Melanocyte of skin (primary cell): ENCODE results near the gene PDSS1. TPM values are rescaled to one million over a fixed set of nuclear protein-coding genes. Genes with fewer than 3 reads are reported as not detected.

Source experiments
- small RNA-seq, 2 donors: library from RNA; depleted of rRNA; stranded (forward); fragments of <200 nt; gene quantifications; one replicate each; pipeline ENCODE3, GENCODE V24; 2012
- total RNA-seq, 2 donors: library from RNA; depleted of rRNA; stranded (reverse); fragments of >200 nt; gene quantifications; 2 replicates each; pipeline ENCODE4 v1.2.3, GENCODE V29; 2012

PDSS1 gene
- total RNA-seq = 10 to 100 TPM in 1 of 2 donors, 1 to 10 TPM in 1; 8.6 to 17.6 TPM

GRCh38 chr10:26697163-26697921 lies at the start of gene PDSS1:
TSS of gene PDSS1 (plus strand) at chr10:26697701. CDS start at chr10:26697712, 11 bp downstream.

Small RNAs within 50 kb of the gene (small RNA-seq; reads per million reads assigned to genes)
- gene RF00191 (0 reads per million in 2 donors), gene RNU6-946P (0 to 0.06 reads per million in 2 donors)

Other genes with a start within 250 kb of the PDSS1 start
- 10 to 100 TPM; 72.3 to 74.0 TPM for gene ABI1, start 163.3 kb downstream of the PDSS1 start, total RNA-seq